Measurements from ENCODE around the gene KCTD11.
"Not testable (repeated sequence)": the region's sequence is repeated elsewhere in the genome, so short reads cannot be mapped to it uniquely, and the experiment has no call there.

The KCTD11 gene

DNA sequence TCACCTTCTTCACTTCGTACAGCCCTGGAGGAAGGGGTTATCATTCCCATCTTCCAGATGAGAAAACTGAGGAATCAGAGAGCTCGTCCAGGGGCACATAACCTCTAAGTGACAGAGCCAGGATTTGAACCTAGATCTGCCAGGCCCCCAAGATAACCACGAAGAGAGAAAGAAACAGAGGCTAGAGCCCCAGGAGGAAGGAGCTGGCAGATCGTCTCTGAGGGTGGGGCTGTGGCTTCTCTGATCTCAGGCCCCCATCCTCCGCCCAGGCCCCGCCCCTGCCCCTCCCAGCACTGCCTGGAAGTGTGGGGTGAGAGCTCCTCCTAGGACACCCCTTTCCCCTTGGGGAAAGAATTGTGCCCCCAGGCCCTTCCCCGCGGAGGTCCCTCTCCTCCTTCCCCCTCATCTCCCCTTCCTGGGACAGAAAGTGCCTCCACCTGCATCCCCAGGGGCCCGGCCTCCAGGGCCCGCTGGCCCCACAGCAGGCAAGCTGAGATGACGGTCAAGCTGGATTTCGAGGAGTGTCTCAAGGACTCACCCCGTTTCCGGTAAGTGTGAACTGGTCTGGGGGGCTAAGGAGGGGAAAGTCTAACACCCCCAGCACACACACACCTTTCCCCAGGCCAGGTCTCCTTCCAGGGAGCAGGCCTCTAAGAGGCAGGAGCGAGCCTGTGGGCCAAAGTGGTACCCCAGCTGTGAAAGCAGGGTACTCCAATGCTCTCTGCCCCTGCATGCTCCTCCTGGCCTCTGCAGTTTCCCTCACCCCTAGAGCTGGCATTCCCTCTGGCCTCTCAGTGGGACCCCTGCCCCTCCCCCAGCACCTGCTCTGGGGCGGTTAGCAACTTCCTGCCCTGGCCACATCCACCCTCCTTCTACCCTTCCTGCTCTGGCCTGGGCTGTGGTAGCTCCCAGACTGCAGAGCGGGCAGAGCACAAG lies 15.5 kb upstream of the KCTD11 start, which contains the start of gene ACAP1:
Gene ACAP1, plus strand, starts transcription at position 290 of the 936 bp plus-strand sequence. Its CDS starts 206 bp downstream, at position 496.
- DNase-seq (ENCODE audit: low read depth): no peak
- no peak within 1 kb of the TSS for H3K4me3 ChIP-seq (ENCODE audit: low read depth, low read length)
- TF ChIP-seq, protein P1, sequence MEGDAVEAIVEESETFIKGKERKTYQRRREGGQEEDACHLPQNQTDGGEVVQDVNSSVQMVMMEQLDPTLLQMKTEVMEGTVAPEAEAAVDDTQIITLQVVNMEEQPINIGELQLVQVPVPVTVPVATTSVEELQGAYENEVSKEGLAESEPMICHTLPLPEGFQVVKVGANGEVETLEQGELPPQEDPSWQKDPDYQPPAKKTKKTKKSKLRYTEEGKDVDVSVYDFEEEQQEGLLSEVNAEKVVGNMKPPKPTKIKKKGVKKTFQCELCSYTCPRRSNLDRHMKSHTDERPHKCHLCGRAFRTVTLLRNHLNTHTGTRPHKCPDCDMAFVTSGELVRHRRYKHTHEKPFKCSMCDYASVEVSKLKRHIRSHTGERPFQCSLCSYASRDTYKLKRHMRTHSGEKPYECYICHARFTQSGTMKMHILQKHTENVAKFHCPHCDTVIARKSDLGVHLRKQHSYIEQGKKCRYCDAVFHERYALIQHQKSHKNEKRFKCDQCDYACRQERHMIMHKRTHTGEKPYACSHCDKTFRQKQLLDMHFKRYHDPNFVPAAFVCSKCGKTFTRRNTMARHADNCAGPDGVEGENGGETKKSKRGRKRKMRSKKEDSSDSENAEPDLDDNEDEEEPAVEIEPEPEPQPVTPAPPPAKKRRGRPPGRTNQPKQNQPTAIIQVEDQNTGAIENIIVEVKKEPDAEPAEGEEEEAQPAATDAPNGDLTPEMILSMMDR (conservative IDR thresholded peaks at IDR 0.05; ENCODE audit: low read depth, low read length): no peak

DNA sequence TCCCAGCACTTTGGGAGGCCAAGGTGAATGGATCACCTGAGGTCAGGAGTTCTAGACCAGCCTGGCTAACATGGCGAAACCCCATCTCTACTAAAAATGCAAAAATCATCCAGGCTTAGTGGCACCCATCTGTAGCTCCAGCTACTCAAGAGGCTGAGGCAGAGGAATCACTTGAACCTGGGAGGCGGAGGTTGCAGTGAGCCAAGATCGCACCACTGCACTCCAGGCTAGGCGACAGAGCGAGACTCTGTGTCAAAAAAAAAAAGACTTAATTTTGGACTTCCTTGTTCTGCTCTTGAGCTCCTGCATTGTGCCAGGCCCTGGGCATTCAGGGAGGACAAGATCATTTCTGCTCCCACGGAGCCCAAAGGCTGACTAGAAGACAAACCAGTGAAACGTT lies 14.4 kb upstream of the KCTD11 start:
- not testable (repeated sequence) for H3K4me3 ChIP-seq (ENCODE audit: low read depth, low read length); DNase-seq (ENCODE audit: low read depth)

GRCh38 chr17:7340179-7340578 lies 11.8 kb upstream of the KCTD11 start:
- no peak for DNase-seq (ENCODE audit: low read depth)
- no peak overlapping the region for H3K4me3 ChIP-seq (ENCODE audit: low read depth, low read length)
- TF ChIP-seq, protein P1 (conservative IDR thresholded peaks at IDR 0.05; ENCODE audit: low read depth, low read length): no peak

DNA sequence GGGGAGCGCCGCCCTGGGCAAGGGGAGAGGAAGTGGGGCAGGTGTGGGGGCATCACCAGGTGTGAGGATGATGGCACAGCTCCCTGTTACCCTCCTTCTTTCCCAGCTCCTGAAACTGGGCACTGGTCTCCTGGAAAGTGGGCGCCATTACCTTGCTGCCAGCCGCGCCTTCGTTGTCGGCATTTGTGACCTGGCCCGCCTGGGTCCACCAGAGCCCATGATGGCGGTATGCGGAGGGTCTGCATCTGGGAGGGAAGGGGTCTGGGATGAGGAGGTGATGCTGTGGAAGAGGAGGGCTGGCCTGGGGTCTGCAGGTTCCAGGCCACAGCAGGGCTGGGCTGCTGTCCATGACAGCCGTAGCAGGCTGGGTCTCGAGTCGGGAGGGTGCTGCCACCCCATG lies 10.1 kb upstream of the KCTD11 start:
- H3K4me3 ChIP-seq (ENCODE audit: low read depth, low read length): no peak overlapping the region
- no peak for DNase-seq (ENCODE audit: low read depth)

DNA sequence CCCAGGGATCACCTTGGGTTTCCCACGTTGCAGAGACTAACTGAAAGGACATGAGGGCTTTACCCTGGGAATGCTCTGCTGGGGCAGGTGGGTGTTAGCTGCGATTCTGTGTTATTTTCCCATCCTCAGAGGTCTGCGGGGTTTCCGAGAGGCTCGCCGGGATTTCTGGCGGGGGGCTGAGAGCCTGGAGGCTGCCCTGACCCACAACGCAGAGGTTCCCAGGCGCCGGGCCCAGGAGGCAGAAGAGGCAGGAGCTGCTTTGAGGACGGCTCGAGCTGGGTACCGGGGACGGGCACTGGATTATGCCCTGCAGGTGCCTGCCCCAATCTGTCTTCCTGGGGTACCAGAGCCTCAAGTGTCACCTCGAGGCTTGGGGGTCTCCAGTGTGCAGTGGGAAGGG lies 8.7 kb upstream of the KCTD11 start:
- no peak overlapping the region for H3K4me3 ChIP-seq (ENCODE audit: low read depth, low read length)
- TF ChIP-seq, protein P1 (conservative IDR thresholded peaks at IDR 0.05; ENCODE audit: low read depth, low read length): no peak
- no peak for DNase-seq (ENCODE audit: low read depth)

More for the DNA sequence above, 10.1 kb upstream of the KCTD11 start:
- TF ChIP-seq, protein P1 (conservative IDR thresholded peaks at IDR 0.05; ENCODE audit: low read depth, low read length): no peak

DNA sequence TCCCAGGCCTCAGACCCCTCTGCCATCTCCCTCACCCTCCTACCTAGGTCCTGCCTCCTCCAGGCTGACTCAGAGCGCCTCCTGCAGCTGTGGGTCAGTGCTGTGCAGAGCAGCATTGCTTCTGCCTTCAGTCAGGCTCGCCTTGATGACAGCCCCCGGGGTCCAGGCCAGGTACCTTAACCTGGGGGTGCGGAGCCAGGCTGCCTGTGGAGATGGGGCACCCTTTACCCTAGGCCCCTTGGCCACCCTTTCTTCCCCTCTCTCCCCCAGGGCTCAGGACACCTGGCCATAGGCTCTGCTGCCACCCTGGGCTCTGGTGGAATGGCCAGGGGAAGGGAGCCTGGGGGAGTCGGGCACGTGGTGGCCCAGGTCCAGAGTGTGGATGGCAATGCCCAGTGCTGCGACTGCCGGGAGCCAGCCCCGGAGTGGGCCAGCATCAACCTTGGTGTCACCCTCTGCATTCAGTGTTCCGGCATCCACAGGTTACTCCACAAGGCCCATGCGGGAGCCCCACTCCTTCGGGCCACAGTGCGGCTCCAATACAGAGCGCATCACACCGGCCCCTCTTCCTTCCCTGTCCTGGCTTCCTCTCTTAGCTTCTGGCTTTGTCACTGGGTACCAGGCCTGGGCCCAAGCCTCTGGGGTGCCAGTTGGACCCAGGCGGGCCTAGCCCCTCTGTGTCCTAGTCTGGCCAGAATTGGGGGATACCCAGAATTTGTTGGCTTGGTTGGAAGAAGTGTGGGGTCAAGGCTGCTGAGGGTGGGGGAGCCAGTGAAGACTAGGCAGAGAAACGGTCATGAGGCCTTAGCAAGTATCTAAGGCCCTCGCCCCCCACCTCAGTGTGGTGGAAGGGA lies 5.0 kb upstream of the KCTD11 start:
- no peak overlapping the region for H3K4me3 ChIP-seq (ENCODE audit: low read depth, low read length)

More for the DNA sequence above, 5.0 kb upstream of the KCTD11 start:
- TF ChIP-seq, protein P1 (conservative IDR thresholded peaks at IDR 0.05; ENCODE audit: low read depth, low read length): no peak
- DNase-seq (ENCODE audit: low read depth): no peak

Measured in choroid plexus epithelial cell (primary cell).